ENCODE data around the gene CERK.

Gene CERK

DNA sequence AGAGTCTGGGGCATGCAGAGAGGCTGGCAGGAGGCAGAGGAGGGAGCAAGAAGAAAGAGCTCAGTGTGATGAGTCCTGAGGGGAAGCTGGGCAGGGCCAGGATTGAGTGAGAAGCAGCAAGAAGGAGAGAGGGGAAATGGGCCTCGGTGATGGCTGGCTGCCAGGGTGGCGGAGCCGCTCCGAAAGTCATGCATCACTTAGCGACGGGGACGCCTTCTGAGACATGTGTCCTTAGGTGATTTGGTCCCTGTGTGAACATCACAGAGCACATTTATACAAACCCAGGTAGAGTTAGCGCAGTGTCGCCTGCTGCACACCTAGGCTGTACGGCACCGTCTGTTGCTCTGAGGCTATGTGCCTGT is 39.5 kb upstream of the CERK start:
- Histone ChIP-seq H3K36me3 (ENCODE audit: control insufficient read depth in 4 of 4, insufficient read depth in 4 of 4, low read length in 3 of 4) (peaks cover 0 to 2% (median 0%) of the 10 kb centered on the region in 4 experiments), H3K27me3 (replicated peaks in 2 of 5; ENCODE audit: control insufficient read depth in 4 of 5, insufficient read depth in 5 of 5, low read length in 4 of 5) (no peaks in the 10 kb centered on the region), H3K4me3 (ENCODE audit: control insufficient read depth in 1 of 7, extremely low read depth in 1 of 7, insufficient read depth in 4 of 7, low read depth in 2 of 7, low read length in 6 of 7) (peak overlapping the region in 3 of 7 experiments; percentile 28 to 31 (median 28)), H3K27ac (ENCODE audit: insufficient read depth in 1 of 2, low read depth in 1 of 2, low read length in 2 of 2, poor library complexity in 1 of 2, severe bottlenecking in 2 of 2) (no peak overlapping the region), H3K4me1 (ENCODE audit: control extremely low read depth in 1 of 4, control insufficient read depth in 4 of 4, insufficient read depth in 4 of 4, low read length in 3 of 4) (peaks cover 6 to 55% (median 54%) of the 10 kb centered on the region in 4 experiments), H3K9me3 (ENCODE audit: control extremely low read depth in 1 of 5, control insufficient read depth in 4 of 5, insufficient read depth in 2 of 5, low read depth in 1 of 5, low read length in 4 of 5) (no peaks in the 10 kb centered on the region)
- WGBS (ENCODE audit: insufficient coverage), result 21% methylated on average over 11 of the region's 11 CpGs
- DNase-seq, result peak; percentile 60 to 87 (median 84)
- CTCF ChIA-PET, result interaction anchor here (2.0 kb wide), 1 partner anchor 19 kb away, joined by 7 read pairs; no protein-coding TSS in a partner anchor
- POLR2A ChIA-PET, result no interaction called here

DNA sequence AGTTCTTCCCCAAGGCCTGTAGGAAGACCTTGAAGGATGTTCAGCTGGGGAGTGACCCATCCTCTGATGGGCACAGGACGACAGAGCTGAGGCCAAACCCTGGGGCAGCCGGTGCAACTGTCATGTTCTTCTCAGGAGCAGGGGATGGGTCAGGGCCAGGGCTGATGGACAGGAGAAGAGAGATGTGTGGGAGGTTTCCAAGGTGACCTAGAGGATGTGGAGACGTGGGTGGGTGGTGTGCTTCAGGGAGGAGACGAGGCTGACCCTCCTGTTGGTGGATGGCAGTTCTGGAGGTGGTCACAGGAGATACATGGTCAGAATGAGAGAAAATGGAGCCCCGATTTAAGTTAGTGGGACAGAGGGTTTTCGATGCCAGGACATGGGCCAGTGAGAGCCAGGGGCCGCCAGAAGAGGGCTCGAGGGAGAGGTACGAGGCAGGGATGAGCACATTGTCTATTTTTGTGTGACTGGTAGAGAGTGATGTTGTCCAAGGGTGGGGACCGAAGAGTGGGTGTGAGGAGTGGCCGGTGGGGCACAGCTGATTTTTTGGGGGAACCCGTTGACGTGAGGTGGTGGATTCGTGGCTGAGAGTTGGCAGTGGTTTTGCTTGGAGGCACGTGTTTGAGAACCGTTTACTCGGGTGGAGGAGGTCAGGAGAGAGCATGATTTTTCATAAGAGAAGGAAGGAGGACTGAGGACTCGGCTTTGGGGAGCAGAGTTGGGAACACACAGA is 39.0 kb upstream of the CERK start:
- no peak for DNase-seq
- no peaks in the 10 kb centered on the region for H3K27me3 ChIP-seq (replicated peaks in 2 of 5; ENCODE audit: control insufficient read depth in 4 of 5, insufficient read depth in 5 of 5, low read length in 4 of 5)
- POLR2A ChIA-PET, result no interaction called here
- H3K27ac ChIP-seq (ENCODE audit: insufficient read depth in 1 of 2, low read depth in 1 of 2, low read length in 2 of 2, poor library complexity in 1 of 2, severe bottlenecking in 2 of 2), result no peak overlapping the region
- peaks cover 6 to 55% (median 54%) of the 10 kb centered on the region in 4 experiments for H3K4me1 ChIP-seq (ENCODE audit: control extremely low read depth in 1 of 4, control insufficient read depth in 4 of 4, insufficient read depth in 4 of 4, low read length in 3 of 4)
- H3K36me3 ChIP-seq (ENCODE audit: control insufficient read depth in 4 of 4, insufficient read depth in 4 of 4, low read length in 3 of 4), result no peaks in the 10 kb centered on the region
- WGBS (ENCODE audit: insufficient coverage), result 49% methylated on average over 18 of the region's 18 CpGs
- H3K9me3 ChIP-seq (ENCODE audit: control extremely low read depth in 1 of 5, control insufficient read depth in 4 of 5, insufficient read depth in 2 of 5, low read depth in 1 of 5, low read length in 4 of 5), result no peaks in the 10 kb centered on the region
- CTCF ChIA-PET, result interaction anchor here (2.0 kb wide), 1 partner anchor 19 kb away, joined by 7 read pairs; no protein-coding TSS in a partner anchor
- peak overlapping the region in 3 of 7 experiments; percentile 28 to 31 (median 28) for H3K4me3 ChIP-seq (ENCODE audit: control insufficient read depth in 1 of 7, extremely low read depth in 1 of 7, insufficient read depth in 4 of 7, low read depth in 2 of 7, low read length in 6 of 7)

- ChIA-PET CTCF (interaction anchor here (0.7 to 1.3 kb wide), 4 partner anchors 16 to 27 kb away, joined by 3 to 4 read pairs (median 4); no protein-coding TSS in a partner anchor), POLR2A (no interaction called here)
- no peak for DNase-seq
- H3K9me3 ChIP-seq (ENCODE audit: control extremely low read depth in 1 of 5, control insufficient read depth in 4 of 5, insufficient read depth in 2 of 5, low read depth in 1 of 5, low read length in 4 of 5), result no peaks in the 10 kb centered on the region
- no peaks in the 10 kb centered on the region for H3K36me3 ChIP-seq (ENCODE audit: control insufficient read depth in 4 of 4, insufficient read depth in 4 of 4, low read length in 3 of 4)
- H3K27me3 ChIP-seq (replicated peaks in 2 of 5; ENCODE audit: control insufficient read depth in 4 of 5, insufficient read depth in 5 of 5, low read length in 4 of 5), result no peaks in the 10 kb centered on the region
- H3K27ac ChIP-seq (ENCODE audit: insufficient read depth in 1 of 2, low read depth in 1 of 2, low read length in 2 of 2, poor library complexity in 1 of 2, severe bottlenecking in 2 of 2), result no peak overlapping the region
- 74% methylated on average over 19 of the region's 22 CpGs for WGBS (ENCODE audit: insufficient coverage)
- H3K4me1 ChIP-seq (ENCODE audit: control extremely low read depth in 1 of 4, control insufficient read depth in 4 of 4, insufficient read depth in 4 of 4, low read length in 3 of 4), result peaks cover 9 to 57% (median 54%) of the 10 kb centered on the region in 4 experiments
- H3K4me3 ChIP-seq (ENCODE audit: control insufficient read depth in 1 of 7, extremely low read depth in 1 of 7, insufficient read depth in 4 of 7, low read depth in 2 of 7, low read length in 6 of 7), result no peak overlapping the region
Observed at GRCh38 chr22:46775850-46776826, 38.1 kb upstream of the CERK start.

DNA sequence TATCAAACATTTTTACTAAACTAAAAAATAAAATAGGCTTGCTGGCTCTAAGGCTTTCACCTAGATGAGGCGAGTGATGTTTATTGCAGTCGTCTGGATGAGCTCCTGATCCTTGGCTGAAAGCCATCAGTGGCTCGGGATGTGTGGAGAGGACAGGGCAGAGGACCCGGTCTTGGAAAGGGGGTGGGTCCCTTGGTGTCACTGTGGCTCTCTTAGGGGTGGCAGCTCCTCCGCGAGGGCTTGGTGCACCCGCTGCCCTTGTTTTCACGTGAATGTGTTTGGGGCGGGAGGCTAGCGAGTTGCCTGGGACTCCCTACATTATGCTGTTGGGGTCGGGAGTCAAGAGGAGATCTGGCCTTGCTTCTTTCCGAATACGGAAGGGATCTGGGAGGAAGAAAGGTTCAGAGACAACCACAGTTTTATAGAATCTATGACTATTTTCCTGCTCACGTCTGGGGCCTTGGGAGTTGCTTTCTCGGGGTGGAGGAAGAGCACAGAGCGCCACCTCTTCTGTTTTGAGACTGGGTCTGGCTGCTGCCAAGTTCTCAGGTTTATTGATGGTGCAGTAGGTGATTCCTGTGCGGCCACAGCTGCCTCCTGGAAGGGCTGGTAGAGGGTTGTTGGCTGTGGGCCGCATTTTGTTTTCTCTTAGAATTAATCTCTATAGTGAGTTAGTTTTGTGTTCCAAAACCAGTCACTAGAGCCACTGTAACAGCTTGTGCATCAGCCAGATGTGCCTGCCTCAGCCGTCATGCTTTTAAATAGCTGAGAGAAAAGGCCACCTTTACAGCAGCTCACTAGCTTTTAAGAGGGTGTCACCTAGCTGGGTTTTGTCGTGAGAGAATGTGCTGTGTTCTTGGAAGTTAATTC is 37.2 kb upstream of the CERK start:
- ChIA-PET CTCF (interaction anchor here (0.7 to 2.2 kb wide), 6 partner anchors 12 to 28 kb away, joined by 3 to 11 read pairs (median 4); partner anchors contain the start of gene TBC1D22A), POLR2A (interaction anchor here (2.6 kb wide), 1 partner anchor 12 kb away, joined by 17 read pairs; the partner anchor contains the start of gene TBC1D22A)
- 93% methylated on average over 19 of the region's 20 CpGs for WGBS (ENCODE audit: insufficient coverage)
- Histone ChIP-seq H3K4me1 (ENCODE audit: control extremely low read depth in 1 of 4, control insufficient read depth in 4 of 4, insufficient read depth in 4 of 4, low read length in 3 of 4) (peaks cover 11 to 66% (median 59%) of the 10 kb centered on the region in 4 experiments), H3K36me3 (ENCODE audit: control insufficient read depth in 4 of 4, insufficient read depth in 4 of 4, low read length in 3 of 4) (no peaks in the 10 kb centered on the region), H3K27me3 (replicated peaks in 2 of 5; ENCODE audit: control insufficient read depth in 4 of 5, insufficient read depth in 5 of 5, low read length in 4 of 5) (no peaks in the 10 kb centered on the region), H3K27ac (ENCODE audit: insufficient read depth in 1 of 2, low read depth in 1 of 2, low read length in 2 of 2, poor library complexity in 1 of 2, severe bottlenecking in 2 of 2) (peak overlapping the region; percentile 48 to 83), H3K9me3 (ENCODE audit: control extremely low read depth in 1 of 5, control insufficient read depth in 4 of 5, insufficient read depth in 2 of 5, low read depth in 1 of 5, low read length in 4 of 5) (no peaks in the 10 kb centered on the region), H3K4me3 (ENCODE audit: control insufficient read depth in 1 of 7, extremely low read depth in 1 of 7, insufficient read depth in 4 of 7, low read depth in 2 of 7, low read length in 6 of 7) (peak overlapping the region in 2 of 7 experiments; percentile 47 to 67)
- no peak for DNase-seq

DNA sequence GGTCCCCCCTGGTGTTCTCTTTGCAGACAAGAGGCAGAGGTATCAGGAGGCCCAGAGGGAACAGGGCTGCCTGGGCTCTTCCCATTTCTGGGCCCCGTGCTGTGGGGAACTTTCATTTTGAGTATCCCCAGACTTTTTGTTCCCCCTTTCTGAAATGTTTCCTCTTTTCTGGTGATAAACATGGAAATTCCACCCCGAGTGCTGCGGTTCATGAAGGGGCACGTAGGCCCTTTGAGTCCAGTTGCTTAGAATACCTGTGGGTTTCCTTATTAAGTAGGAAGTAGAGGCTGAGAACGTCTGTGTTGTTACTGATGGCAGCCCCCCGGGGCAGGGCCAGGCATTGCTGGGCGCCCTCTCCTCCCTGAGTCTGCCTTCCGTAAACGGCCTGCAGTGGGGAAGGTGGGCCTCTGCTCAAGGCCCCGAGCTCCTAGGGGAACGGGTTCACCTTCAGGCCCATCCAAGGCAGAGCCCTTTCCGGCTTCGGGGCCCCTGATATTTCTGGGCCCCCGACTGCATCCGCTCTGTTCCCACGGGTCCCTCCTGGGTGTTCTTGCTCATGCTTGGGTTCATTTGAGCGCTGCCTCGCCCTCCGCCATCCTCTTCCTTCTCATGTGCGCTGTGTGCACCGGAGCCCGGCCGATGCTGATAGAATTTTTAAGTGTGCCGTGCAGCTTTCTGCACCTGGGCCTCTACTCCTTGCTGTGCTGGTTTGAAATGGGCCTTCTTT is 36.4 kb upstream of the CERK start:
- CTCF ChIA-PET, result interaction anchor here (0.8 to 2.2 kb wide), 7 partner anchors 11 to 36 kb away, joined by 3 to 11 read pairs (median 4); partner anchors contain the start of gene TBC1D22A
- Histone ChIP-seq H3K4me1 (ENCODE audit: control extremely low read depth in 1 of 4, control insufficient read depth in 4 of 4, insufficient read depth in 4 of 4, low read length in 3 of 4) (peaks cover 14 to 66% (median 61%) of the 10 kb centered on the region in 4 experiments), H3K4me3 (ENCODE audit: control insufficient read depth in 1 of 7, extremely low read depth in 1 of 7, insufficient read depth in 4 of 7, low read depth in 2 of 7, low read length in 6 of 7) (peak overlapping the region in 5 of 7 experiments; percentile 17 to 67 (median 47)), H3K36me3 (ENCODE audit: control insufficient read depth in 4 of 4, insufficient read depth in 4 of 4, low read length in 3 of 4) (no peaks in the 10 kb centered on the region), H3K27me3 (replicated peaks in 2 of 5; ENCODE audit: control insufficient read depth in 4 of 5, insufficient read depth in 5 of 5, low read length in 4 of 5) (no peaks in the 10 kb centered on the region), H3K27ac (ENCODE audit: insufficient read depth in 1 of 2, low read depth in 1 of 2, low read length in 2 of 2, poor library complexity in 1 of 2, severe bottlenecking in 2 of 2) (peak overlapping the region; percentile 48 to 83), H3K9me3 (ENCODE audit: control extremely low read depth in 1 of 5, control insufficient read depth in 4 of 5, insufficient read depth in 2 of 5, low read depth in 1 of 5, low read length in 4 of 5) (no peaks in the 10 kb centered on the region)
- 31% methylated on average over 18 of the region's 24 CpGs for WGBS (ENCODE audit: insufficient coverage)
- POLR2A ChIA-PET, result interaction anchor here (1.4 to 2.6 kb wide), 2 partner anchors 11 to 36 kb away, joined by 3 to 17 read pairs; partner anchors contain the start of gene TBC1D22A
- DNase-seq, result peak in 2 of 3 donors; percentile 53 to 63
